Measurements from ENCODE around the gene USP5.

DNA sequence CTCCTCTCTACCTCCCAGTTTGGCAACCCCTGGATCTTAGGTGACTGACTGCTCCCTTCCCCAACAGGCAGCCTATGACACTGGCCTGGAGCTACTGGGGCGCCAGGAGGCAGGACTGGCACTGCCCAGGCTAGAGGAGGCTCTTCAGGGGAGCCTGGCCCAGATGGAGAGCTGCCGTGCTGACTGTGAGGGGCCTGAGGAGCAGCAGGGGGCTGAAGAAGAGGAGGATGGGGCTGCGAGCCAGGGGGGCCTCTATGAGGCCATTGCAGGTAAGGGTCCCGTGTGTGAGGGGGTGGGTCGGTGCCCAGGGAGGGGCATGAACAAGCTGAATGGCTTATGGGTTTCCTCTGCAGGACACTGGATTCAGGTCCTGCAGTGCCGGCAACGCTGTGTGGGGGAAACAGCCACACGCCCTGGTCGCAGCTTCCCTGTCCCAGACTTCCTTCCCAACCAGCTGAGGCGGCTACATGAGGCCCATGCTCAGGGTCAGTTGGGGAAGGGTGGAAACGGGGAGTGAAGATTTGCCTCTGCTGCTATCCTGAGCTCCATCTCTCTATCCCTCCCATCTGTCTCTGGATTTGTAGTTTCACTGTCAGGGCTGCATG is 21.6 kb upstream of the USP5 start:
- TF ChIP-seq EZH2phosphoT487 (IDR thresholded peaks at IDR 0.05; ENCODE audit: borderline replicate concordance, low read depth) (no peak), TAF1 (IDR thresholded peaks at IDR 0.05; ENCODE audit: borderline replicate concordance, low read depth, low read length) (no peak), ELF1 (IDR thresholded peaks at IDR 0.05) (no peak), RAD21 (IDR thresholded peaks at IDR 0.05; ENCODE audit: low read length) (no peak), GABPA (IDR thresholded peaks at IDR 0.05; ENCODE audit: low read depth) (no peak), POLR2AphosphoS5 (IDR thresholded peaks at IDR 0.05; ENCODE audit: low read depth, low read length) (no peak), JUND (IDR thresholded peaks at IDR 0.05) (no peak), CHD2 (IDR thresholded peaks at IDR 0.05; ENCODE audit: low read length, partially characterized antibody) (no peak)
- TF ChIP-seq, protein P1, sequence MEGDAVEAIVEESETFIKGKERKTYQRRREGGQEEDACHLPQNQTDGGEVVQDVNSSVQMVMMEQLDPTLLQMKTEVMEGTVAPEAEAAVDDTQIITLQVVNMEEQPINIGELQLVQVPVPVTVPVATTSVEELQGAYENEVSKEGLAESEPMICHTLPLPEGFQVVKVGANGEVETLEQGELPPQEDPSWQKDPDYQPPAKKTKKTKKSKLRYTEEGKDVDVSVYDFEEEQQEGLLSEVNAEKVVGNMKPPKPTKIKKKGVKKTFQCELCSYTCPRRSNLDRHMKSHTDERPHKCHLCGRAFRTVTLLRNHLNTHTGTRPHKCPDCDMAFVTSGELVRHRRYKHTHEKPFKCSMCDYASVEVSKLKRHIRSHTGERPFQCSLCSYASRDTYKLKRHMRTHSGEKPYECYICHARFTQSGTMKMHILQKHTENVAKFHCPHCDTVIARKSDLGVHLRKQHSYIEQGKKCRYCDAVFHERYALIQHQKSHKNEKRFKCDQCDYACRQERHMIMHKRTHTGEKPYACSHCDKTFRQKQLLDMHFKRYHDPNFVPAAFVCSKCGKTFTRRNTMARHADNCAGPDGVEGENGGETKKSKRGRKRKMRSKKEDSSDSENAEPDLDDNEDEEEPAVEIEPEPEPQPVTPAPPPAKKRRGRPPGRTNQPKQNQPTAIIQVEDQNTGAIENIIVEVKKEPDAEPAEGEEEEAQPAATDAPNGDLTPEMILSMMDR (IDR thresholded peaks at IDR 0.05): no peak
- TF ChIP-seq, protein P2, sequence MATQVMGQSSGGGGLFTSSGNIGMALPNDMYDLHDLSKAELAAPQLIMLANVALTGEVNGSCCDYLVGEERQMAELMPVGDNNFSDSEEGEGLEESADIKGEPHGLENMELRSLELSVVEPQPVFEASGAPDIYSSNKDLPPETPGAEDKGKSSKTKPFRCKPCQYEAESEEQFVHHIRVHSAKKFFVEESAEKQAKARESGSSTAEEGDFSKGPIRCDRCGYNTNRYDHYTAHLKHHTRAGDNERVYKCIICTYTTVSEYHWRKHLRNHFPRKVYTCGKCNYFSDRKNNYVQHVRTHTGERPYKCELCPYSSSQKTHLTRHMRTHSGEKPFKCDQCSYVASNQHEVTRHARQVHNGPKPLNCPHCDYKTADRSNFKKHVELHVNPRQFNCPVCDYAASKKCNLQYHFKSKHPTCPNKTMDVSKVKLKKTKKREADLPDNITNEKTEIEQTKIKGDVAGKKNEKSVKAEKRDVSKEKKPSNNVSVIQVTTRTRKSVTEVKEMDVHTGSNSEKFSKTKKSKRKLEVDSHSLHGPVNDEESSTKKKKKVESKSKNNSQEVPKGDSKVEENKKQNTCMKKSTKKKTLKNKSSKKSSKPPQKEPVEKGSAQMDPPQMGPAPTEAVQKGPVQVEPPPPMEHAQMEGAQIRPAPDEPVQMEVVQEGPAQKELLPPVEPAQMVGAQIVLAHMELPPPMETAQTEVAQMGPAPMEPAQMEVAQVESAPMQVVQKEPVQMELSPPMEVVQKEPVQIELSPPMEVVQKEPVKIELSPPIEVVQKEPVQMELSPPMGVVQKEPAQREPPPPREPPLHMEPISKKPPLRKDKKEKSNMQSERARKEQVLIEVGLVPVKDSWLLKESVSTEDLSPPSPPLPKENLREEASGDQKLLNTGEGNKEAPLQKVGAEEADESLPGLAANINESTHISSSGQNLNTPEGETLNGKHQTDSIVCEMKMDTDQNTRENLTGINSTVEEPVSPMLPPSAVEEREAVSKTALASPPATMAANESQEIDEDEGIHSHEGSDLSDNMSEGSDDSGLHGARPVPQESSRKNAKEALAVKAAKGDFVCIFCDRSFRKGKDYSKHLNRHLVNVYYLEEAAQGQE (IDR thresholded peaks at IDR 0.05; ENCODE audit: low read depth, low read length): no peak
- TF ChIP-seq, protein P3, sequence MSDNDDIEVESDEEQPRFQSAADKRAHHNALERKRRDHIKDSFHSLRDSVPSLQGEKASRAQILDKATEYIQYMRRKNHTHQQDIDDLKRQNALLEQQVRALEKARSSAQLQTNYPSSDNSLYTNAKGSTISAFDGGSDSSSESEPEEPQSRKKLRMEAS (IDR thresholded peaks at IDR 0.05; ENCODE audit: low read depth): no peak
